ENCODE results near the gene KNDC1. TPM values are rescaled to one million over a fixed set of nuclear protein-coding genes. Genes with fewer than 3 reads are reported as not detected.

KNDC1 gene
- total and polyA plus RNA-seq, 2 experiments from 2014 or later = 1.8 to 16.0 TPM

DNA sequence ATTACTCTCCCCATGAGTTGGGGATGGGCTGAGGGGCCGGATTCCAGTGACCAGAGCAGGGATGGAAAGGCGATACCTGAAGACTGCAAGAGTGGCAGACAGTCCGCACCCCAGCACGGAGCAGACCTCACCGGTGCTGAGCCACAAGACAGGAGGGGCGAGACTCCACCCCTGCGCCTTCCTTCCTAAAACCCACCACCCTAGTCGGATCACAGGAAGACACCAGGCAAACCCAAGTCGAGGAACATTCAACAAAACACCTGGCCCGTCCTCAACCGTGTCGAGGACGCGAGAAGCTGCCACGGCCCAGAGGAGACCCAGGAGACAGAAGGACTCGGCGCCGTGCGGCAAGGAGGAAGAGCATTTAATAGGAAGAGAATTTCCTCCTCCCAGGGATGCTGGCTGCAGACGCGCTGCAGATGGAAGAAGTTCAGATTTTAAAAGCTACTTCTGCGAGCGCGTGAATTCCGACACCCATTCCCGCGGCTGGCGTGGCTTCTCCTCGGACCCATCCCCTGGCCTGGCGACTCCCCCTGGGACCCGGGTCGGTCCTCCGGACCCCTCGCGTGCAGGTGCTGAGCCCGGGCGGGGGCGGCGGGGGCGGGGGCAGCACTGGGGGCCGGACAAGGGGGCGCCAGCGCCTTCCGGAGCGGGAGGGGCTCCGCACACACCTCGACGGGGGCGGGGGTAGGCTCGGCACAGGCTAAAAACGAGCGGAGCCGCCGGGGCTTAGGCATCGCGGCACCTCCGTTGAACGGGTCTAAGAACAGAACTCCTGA lies 69.4 kb downstream of the KNDC1 start:
- Histone ChIP-seq H3K4me3 (peak overlapping the region; percentile 65), H3K79me2 (replicated peaks; ENCODE audit: insufficient read depth) (no peaks in the 10 kb centered on the region), H3K4me2 (peak overlapping the region; percentile 88), H3K9me2 (ENCODE audit: insufficient read depth) (0 out of 2 replicates have a peak, but pooled peaks cover 3% of the 10 kb centered on the region), H2AFZ (no peak overlapping the region), H3K36me3 (ENCODE audit: insufficient read depth) (no peaks in the 10 kb centered on the region), H3F3A (replicated peaks; ENCODE audit: low read depth) (peaks cover 16% of the 10 kb centered on the region; the same call in 1 of the 2 replicates), H3K4me1 (ENCODE audit: insufficient read depth) (peaks cover 16% of the 10 kb centered on the region; the same call in 1 of the 2 replicates), H3K27ac (ENCODE audit: low read depth) (no peak overlapping the region), H3K27me3 (ENCODE audit: insufficient read depth) (peaks cover 39% of the 10 kb centered on the region), H4K20me1 (replicated peaks; ENCODE audit: insufficient read depth) (no peaks in the 10 kb centered on the region)
- H3K27ac Mint-ChIP-seq = no peak overlapping the region
- H3K36me3 Mint-ChIP-seq (ENCODE audit: low read depth) = peaks cover 8% of the 10 kb centered on the region
- ATAC-seq = peak; percentile 42
- H3K4me3 Mint-ChIP-seq = peak overlapping the region; percentile 72
- H3K9me3 Mint-ChIP-seq = peaks cover 9% of the 10 kb centered on the region; the same call in 2 of the 3 replicates
- H3K4me1 Mint-ChIP-seq = peaks cover 22% of the 10 kb centered on the region
- H3K27me3 Mint-ChIP-seq (ENCODE audit: insufficient read depth, low read depth, poor library complexity) = peaks cover 60% of the 10 kb centered on the region
- no peak for TF ChIP-seq STAT1 (IDR thresholded peaks at IDR 0.05; ENCODE audit: unreplicated experiment)
- TF ChIP-seq EZH2 (IDR thresholded peaks at IDR 0.05; ENCODE audit: low read depth, unreplicated experiment) = no peak
- no peak for TF ChIP-seq JUNB (IDR thresholded peaks at IDR 0.05; ENCODE audit: unreplicated experiment)
- no peak for TF ChIP-seq ZNF114 (CRISPR knock-in tag; IDR thresholded peaks at IDR 0.05)
- TF ChIP-seq, protein P1, sequence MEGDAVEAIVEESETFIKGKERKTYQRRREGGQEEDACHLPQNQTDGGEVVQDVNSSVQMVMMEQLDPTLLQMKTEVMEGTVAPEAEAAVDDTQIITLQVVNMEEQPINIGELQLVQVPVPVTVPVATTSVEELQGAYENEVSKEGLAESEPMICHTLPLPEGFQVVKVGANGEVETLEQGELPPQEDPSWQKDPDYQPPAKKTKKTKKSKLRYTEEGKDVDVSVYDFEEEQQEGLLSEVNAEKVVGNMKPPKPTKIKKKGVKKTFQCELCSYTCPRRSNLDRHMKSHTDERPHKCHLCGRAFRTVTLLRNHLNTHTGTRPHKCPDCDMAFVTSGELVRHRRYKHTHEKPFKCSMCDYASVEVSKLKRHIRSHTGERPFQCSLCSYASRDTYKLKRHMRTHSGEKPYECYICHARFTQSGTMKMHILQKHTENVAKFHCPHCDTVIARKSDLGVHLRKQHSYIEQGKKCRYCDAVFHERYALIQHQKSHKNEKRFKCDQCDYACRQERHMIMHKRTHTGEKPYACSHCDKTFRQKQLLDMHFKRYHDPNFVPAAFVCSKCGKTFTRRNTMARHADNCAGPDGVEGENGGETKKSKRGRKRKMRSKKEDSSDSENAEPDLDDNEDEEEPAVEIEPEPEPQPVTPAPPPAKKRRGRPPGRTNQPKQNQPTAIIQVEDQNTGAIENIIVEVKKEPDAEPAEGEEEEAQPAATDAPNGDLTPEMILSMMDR (conservative IDR thresholded peaks at IDR 0.05; ENCODE audit: low read depth in 2 of 2) = no peak
- TF ChIP-seq NANOG (IDR thresholded peaks at IDR 0.05; ENCODE audit: borderline replicate concordance) = no peak
- TF ChIP-seq, protein P2, sequence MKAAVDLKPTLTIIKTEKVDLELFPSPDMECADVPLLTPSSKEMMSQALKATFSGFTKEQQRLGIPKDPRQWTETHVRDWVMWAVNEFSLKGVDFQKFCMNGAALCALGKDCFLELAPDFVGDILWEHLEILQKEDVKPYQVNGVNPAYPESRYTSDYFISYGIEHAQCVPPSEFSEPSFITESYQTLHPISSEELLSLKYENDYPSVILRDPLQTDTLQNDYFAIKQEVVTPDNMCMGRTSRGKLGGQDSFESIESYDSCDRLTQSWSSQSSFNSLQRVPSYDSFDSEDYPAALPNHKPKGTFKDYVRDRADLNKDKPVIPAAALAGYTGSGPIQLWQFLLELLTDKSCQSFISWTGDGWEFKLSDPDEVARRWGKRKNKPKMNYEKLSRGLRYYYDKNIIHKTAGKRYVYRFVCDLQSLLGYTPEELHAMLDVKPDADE (IDR thresholded peaks at IDR 0.05) = no peak
- TF ChIP-seq POLR2AphosphoS5 (IDR thresholded peaks at IDR 0.05; ENCODE audit: low read depth) = no peak; the same call in 1 of the 2 replicates
- TF ChIP-seq ZNF331 (CRISPR knock-in tag; IDR thresholded peaks at IDR 0.05; ENCODE audit: low read depth) = no peak
- TF ChIP-seq ZNF462 (CRISPR knock-in tag; IDR thresholded peaks at IDR 0.05) = no peak
- TF ChIP-seq CREB1 (CRISPR knock-in tag; IDR thresholded peaks at IDR 0.05; ENCODE audit: low read depth) = no peak
- TF ChIP-seq EZH2phosphoT487 (IDR thresholded peaks at IDR 0.05; ENCODE audit: unreplicated experiment) = no peak
- TF ChIP-seq, protein P3, sequence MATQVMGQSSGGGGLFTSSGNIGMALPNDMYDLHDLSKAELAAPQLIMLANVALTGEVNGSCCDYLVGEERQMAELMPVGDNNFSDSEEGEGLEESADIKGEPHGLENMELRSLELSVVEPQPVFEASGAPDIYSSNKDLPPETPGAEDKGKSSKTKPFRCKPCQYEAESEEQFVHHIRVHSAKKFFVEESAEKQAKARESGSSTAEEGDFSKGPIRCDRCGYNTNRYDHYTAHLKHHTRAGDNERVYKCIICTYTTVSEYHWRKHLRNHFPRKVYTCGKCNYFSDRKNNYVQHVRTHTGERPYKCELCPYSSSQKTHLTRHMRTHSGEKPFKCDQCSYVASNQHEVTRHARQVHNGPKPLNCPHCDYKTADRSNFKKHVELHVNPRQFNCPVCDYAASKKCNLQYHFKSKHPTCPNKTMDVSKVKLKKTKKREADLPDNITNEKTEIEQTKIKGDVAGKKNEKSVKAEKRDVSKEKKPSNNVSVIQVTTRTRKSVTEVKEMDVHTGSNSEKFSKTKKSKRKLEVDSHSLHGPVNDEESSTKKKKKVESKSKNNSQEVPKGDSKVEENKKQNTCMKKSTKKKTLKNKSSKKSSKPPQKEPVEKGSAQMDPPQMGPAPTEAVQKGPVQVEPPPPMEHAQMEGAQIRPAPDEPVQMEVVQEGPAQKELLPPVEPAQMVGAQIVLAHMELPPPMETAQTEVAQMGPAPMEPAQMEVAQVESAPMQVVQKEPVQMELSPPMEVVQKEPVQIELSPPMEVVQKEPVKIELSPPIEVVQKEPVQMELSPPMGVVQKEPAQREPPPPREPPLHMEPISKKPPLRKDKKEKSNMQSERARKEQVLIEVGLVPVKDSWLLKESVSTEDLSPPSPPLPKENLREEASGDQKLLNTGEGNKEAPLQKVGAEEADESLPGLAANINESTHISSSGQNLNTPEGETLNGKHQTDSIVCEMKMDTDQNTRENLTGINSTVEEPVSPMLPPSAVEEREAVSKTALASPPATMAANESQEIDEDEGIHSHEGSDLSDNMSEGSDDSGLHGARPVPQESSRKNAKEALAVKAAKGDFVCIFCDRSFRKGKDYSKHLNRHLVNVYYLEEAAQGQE (IDR thresholded peaks at IDR 0.05; ENCODE audit: unreplicated experiment) = no peak
- peak; percentile 73 for DNase-seq (ENCODE audit: low spot score)

All from GM23338 (cell line).